ENCODE measurements around the gene DPYSL3. TPM values are rescaled to one million over a fixed set of nuclear protein-coding genes. Genes with fewer than 3 reads are reported as not detected.

DPYSL3 gene
- total RNA-seq, 1 donor, result 161 TPM

- H3K4me3 ChIP-seq (ENCODE audit: low read depth, low read length), result no peak overlapping the region
- TF ChIP-seq, protein P1, sequence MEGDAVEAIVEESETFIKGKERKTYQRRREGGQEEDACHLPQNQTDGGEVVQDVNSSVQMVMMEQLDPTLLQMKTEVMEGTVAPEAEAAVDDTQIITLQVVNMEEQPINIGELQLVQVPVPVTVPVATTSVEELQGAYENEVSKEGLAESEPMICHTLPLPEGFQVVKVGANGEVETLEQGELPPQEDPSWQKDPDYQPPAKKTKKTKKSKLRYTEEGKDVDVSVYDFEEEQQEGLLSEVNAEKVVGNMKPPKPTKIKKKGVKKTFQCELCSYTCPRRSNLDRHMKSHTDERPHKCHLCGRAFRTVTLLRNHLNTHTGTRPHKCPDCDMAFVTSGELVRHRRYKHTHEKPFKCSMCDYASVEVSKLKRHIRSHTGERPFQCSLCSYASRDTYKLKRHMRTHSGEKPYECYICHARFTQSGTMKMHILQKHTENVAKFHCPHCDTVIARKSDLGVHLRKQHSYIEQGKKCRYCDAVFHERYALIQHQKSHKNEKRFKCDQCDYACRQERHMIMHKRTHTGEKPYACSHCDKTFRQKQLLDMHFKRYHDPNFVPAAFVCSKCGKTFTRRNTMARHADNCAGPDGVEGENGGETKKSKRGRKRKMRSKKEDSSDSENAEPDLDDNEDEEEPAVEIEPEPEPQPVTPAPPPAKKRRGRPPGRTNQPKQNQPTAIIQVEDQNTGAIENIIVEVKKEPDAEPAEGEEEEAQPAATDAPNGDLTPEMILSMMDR (IDR thresholded peaks at IDR 0.05; ENCODE audit: insufficient read depth, low read depth, low read length), result no peak
- peak; percentile 24 for DNase-seq (ENCODE audit: low read depth)
Observed at GRCh38 chr5:147455822-147456450, 53.9 kb downstream of the DPYSL3 start.

DNA sequence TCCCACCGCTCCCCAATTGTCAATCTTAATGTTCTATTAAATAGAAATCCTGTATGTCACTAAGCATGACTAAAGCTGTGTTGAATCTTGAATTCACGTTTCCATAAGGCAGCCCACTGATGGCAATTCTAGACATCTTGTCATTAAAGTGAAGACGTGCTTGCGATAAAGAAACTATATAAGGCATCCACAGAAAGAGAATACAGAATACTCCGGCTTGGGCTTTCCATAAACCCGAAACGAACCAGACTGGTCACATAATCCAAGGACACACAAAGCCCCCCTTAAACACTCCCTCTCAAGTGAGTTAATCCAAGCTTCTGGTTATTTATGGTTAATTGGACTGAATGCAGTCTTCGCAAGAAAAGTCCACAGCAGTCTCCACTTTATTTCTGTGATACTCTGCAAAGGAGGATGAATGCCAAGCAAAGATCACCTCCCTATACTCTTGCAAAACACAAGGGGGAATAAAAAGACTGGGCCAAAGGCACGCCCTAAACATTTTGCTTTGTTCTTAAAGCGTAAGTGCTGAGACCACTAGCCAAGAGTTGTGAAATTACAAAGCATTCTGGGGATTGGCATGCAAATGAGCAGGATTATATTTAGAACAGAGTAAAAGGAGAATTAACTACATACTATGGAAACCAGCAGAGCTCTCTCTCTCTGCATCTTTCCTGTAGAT is 54.7 kb downstream of the DPYSL3 start:
- TF ChIP-seq, protein P1 (IDR thresholded peaks at IDR 0.05; ENCODE audit: insufficient read depth, low read depth, low read length), result no peak
- peak overlapping the region; percentile 2 for H3K4me3 ChIP-seq (ENCODE audit: low read depth, low read length)
- DNase-seq (ENCODE audit: low read depth), result peak; percentile 87

DNA sequence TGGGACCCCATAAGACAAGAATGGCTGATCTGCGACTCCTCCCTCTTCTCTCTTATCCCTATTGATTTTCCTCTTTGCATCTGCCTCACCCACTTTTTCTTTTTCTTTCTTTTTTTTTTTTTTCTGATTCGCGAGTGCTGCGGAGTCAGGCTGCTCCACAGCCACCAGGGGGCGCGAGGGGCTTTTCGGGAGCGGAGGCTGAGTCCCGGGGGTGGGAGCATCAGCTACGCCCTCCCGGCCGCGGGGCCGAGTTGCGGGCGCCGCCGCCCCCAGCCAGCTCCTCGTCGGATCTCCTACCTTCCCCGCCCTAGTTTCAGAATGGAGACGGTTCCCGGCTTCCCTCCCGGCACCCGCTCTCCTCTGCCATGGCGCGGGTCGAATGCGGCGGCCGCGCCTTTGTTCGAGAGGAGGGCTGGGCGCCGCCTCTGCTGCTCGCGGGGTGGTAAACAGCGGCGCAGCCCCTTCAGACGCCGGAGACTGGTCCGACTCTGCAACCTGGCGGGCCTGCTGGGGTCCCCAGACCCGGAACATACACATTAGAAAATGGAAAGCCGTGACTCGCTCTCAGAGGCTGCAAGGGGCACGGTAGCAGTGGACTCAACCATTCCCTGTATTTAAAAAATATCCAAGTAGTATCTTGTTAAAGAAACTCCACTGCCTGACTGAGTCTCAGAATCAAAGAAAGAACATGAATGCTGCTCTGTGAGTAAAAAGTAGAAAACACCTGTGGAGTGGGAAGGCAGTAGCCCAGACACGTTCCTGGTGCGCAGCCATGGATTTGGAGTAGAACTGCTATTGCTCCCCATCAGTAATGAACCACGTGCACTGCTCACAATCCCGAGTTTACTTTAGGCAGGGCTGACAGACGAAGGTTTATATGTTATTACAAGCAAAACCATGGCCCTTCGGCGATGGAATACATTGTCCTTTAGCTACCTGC is 55.7 kb downstream of the DPYSL3 start:
- TF ChIP-seq, protein P1 (IDR thresholded peaks at IDR 0.05; ENCODE audit: insufficient read depth, low read depth, low read length), result peak; percentile 98
- H3K4me3 ChIP-seq (ENCODE audit: low read depth, low read length), result peak overlapping the region; percentile 80
- peak; percentile 90 for DNase-seq (ENCODE audit: low read depth)

- DNase-seq (ENCODE audit: low read depth), result no peak
- TF ChIP-seq, protein P1 (IDR thresholded peaks at IDR 0.05; ENCODE audit: insufficient read depth, low read depth, low read length), result no peak
- peak overlapping the region; percentile 80 for H3K4me3 ChIP-seq (ENCODE audit: low read depth, low read length)
Observed at GRCh38 chr5:147452165-147452811, 57.6 kb downstream of the DPYSL3 start.

DNA sequence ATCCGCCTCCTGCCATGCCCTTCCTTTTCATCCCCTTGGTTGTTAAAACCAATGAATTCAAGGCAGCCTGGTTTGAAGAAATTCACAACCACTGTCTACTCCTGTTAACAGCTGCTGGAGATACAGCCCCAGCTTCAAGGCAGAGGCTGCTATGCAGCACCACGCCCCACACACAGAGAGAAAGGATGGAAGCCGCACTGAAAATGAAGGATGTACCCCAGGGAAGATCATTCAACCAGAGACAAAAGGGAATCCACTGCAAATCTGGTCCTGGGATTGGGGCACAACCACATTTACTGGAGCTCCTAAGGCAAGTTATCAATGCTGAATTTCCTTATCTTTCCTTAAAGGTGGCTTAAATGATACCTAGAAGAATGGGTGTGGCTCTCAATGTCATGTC is 58.7 kb downstream of the DPYSL3 start:
- no peak for DNase-seq (ENCODE audit: low read depth)
- H3K4me3 ChIP-seq (ENCODE audit: low read depth, low read length), result no peak overlapping the region
- TF ChIP-seq, protein P1 (IDR thresholded peaks at IDR 0.05; ENCODE audit: insufficient read depth, low read depth, low read length), result no peak

DNA sequence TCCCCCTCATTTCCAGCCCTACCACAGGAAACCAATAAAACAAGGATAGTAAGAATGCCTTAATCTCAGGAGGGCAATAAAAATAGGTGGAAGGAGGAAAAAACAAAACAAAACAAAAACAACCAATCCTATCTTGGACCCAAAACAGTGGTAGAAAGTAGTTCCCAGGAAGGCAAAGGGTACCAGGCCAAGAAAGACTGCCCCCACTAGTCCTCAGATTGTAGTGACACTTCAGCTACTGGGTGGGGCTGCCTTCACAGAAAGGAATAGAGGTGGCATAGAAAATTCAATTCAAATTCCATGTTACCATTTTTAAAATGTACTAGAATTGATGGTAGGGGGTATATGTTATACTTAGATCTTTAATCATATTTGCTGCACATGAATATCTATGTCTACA is 59.3 kb downstream of the DPYSL3 start:
- no peak for DNase-seq (ENCODE audit: low read depth)
- no peak overlapping the region for H3K4me3 ChIP-seq (ENCODE audit: low read depth, low read length)
- TF ChIP-seq, protein P1 (IDR thresholded peaks at IDR 0.05; ENCODE audit: insufficient read depth, low read depth, low read length), result no peak
